ENCODE measurements around the gene ING5.
A peak's percentile ranks its signal among the peaks of the same experiment; 100 is the strongest.
"Not testable (repeated sequence)": the region's sequence is repeated elsewhere in the genome, so short reads cannot be mapped to it uniquely, and the experiment has no call there.

The ING5 gene

DNA sequence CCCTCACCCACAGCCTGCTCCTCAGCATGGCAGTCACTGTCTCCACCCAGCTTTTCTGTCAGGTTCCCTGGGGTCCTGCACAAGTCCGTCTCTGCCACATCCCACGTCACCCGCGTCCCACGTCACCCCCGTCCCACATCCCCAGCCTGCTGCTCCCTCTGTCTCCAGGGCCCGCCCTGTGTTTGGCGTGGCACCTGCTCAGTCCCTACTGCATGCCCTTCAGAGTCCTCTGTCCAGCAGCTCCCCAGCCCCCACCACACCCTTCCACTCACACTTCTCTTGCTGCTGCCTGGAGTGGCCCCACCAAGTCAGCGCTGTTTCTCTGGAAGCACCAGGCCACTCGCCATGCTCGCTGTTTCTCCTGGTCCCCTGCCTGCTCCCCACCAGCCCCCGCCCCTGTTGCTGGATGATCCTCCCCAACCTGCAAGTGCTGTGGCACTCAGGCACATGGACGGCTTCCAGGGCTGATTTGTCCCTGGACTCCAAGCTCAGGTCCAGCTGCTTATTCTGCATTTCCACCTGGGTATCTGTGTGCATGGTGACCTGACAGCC lies 45.6 kb upstream of the ING5 start:
- in situ Hi-C loops (cut with MboI; ENCODE audit: low pct_unique_long_range_greater_than_20kb, low sequenced_read_pairs, unreplicated experiment) = no loop called here
- no peak for DNase-seq (ENCODE audit: low spot score)
- TF ChIP-seq, protein P1, sequence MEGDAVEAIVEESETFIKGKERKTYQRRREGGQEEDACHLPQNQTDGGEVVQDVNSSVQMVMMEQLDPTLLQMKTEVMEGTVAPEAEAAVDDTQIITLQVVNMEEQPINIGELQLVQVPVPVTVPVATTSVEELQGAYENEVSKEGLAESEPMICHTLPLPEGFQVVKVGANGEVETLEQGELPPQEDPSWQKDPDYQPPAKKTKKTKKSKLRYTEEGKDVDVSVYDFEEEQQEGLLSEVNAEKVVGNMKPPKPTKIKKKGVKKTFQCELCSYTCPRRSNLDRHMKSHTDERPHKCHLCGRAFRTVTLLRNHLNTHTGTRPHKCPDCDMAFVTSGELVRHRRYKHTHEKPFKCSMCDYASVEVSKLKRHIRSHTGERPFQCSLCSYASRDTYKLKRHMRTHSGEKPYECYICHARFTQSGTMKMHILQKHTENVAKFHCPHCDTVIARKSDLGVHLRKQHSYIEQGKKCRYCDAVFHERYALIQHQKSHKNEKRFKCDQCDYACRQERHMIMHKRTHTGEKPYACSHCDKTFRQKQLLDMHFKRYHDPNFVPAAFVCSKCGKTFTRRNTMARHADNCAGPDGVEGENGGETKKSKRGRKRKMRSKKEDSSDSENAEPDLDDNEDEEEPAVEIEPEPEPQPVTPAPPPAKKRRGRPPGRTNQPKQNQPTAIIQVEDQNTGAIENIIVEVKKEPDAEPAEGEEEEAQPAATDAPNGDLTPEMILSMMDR (IDR thresholded peaks at IDR 0.05; ENCODE audit: extremely low read depth, insufficient read depth, missing control alignments) = no peak

DNA sequence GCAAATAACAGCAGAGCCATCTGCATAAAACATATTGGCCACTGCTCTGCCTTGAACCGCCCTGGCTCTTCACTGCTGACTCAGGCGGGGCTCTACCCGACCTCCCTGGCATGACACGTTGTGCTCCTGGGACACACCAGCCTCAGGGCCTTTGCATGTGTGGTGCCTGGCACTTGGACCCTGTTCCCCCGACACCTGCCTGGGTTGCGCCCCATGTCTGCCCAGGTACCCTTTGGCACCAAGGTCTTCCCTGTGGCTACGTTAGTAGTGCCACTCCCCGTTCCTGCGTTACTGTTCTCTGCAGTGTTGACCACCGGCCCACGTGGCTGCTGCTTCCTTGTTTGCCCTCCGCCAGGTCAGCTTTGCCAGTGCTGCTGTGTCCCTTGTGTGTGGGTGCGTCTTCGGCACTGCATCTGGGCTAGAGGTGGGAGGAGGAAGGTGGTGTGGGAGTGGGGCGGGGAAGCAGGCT lies 44.0 kb upstream of the ING5 start:
- TF ChIP-seq, protein P1 (IDR thresholded peaks at IDR 0.05; ENCODE audit: extremely low read depth, insufficient read depth, missing control alignments) = no peak
- no peak for DNase-seq (ENCODE audit: low spot score)
- in situ Hi-C loops (cut with MboI; ENCODE audit: low pct_unique_long_range_greater_than_20kb, low sequenced_read_pairs, unreplicated experiment) = no loop called here

DNA sequence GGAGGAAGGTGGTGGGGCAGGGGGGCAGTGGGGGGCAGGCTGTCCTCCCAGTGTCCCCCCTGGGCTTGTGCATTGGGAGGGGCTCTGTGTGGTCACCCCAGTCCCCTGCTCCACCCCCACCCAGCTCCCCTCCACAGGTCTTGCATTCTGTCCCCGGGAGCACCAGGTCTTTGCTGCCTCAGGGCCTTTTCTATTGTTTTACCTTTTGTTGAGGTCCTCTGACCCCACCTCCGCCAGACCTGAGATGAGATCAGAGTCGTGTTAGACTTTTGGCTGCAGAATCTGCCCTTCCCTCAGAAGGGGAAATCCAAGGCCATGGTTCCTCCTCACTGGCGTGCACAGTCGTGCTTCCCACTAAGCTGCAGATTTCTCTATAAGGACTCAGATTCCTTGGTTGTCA lies 43.5 kb upstream of the ING5 start:
- in situ Hi-C loops (cut with MboI; ENCODE audit: low pct_unique_long_range_greater_than_20kb, low sequenced_read_pairs, unreplicated experiment) = no loop called here
- no peak for DNase-seq (ENCODE audit: low spot score)
- TF ChIP-seq, protein P1 (IDR thresholded peaks at IDR 0.05; ENCODE audit: extremely low read depth, insufficient read depth, missing control alignments) = no peak

DNA sequence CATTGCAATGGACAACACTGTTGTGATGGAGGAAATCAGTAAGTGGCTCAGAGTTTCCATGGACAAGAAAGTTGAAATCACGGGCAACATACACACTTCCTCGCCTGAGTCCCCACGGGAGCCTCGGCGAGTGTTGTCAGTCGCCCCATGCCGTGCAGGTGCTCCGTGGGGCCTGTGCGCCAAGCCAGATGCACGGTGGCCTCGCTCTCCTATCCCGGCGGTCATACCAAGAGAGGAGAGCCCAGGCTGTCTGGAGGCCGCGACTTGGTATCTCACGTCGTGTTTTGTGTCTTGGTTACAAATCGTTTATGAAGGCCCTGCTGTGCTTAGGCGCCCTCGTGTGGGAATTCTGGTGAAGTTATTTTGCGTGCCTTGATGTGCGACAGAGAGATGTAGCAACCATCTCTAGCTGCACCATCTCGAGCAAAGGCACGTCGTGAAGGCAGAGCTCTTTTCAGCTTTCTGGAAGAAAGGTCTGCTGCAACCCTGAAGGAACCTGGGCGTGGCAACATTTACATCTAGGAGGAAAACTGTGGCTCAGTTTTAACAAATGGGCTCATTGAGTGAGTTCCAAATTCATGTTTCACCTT lies 42.6 kb upstream of the ING5 start:
- no peak for DNase-seq (ENCODE audit: low spot score)

DNA sequence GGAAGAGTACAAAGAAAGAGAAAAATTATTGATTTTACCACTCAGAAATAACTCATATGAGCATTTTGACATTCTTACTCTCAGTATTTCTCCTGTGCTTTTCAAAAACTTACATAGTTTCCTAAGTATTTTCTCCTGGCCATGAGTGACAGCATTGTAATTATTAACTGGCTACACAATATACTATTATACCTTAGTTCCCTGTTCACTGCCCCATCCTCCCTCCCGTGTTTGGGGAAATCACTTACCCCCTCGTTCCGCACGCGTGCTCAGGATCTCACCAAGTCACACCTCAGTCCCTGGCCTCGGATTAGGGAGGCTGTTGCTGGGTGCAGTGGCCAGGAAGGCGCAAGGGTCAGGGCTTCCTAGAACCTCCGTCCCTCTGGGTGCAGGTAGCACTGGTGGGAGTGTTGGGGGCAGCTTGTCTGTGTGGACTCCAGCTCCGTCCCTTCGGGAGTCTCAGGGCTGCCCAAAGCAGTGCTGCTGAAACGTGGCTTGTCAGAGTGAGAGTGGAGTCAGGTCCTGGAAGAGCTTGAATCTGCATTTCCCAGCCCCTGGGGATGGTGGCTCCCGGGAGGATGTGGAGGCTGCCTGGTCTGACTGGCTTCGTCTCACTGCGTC lies 41.1 kb upstream of the ING5 start:
- in situ Hi-C loops (cut with MboI; ENCODE audit: low pct_unique_long_range_greater_than_20kb, low sequenced_read_pairs, unreplicated experiment) = no loop called here
- TF ChIP-seq, protein P1 (IDR thresholded peaks at IDR 0.05; ENCODE audit: extremely low read depth, insufficient read depth, missing control alignments) = no peak
- DNase-seq (ENCODE audit: low spot score) = no peak

More for the DNA sequence above, 42.6 kb upstream of the ING5 start:
- in situ Hi-C loops (cut with MboI; ENCODE audit: low pct_unique_long_range_greater_than_20kb, low sequenced_read_pairs, unreplicated experiment) = no loop called here
- TF ChIP-seq, protein P1 (IDR thresholded peaks at IDR 0.05; ENCODE audit: extremely low read depth, insufficient read depth, missing control alignments) = peak; percentile 54

DNA sequence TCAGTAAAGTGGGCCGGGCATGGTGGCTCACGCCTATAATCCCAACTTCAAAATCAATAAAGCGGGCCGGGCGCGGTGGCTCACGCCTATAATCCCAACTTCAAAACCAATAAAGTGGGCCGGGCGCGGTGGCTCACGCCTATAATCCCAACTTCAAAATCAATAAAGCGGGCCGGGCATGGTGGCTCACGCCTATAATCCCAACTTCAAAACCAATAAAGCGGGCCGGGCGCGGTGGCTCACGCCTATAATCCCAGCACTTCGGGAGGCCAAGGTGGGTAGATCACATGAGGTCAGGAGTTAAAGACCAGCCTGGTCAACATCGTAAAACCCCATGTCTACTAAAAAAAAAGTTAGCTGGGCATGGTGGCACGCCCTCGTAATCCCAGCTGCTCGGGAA lies 39.1 kb upstream of the ING5 start:
- DNase-seq (ENCODE audit: low spot score); in situ Hi-C loops (cut with MboI; ENCODE audit: low pct_unique_long_range_greater_than_20kb, low sequenced_read_pairs, unreplicated experiment): not testable (repeated sequence)

DNA sequence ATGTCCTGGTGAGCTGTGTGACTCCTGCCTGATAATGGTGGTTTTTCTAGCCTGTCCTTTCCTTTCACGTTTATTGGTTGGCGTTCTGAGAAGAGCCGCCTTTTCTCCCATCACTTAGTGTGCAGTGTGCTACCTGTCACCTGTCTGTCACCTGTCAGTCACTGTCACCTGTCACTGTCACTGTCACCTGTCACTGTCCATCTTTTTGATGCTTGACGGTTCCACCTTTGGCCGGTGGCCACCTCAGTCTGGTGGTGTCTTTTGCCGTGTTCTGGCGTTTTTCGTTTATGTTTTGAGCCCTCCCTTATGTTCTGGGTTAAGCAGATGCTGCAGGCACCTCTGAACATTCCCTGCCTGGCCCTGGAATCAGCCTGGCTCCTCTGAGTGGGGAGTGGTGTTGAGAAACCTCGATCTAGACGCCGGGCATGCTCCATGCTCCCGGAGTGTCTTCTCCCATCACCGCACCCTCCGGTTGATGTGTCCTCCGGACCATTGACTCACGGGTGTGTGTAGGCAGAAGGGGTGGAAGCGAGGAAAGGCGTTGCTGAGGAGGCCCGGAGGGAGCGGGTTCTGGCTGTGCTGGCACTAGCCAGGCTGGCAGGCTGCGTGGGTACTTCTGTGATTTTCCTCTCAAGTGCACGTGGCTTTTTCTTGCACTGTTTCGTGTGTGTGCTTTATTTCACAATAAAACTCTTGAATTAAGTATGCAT lies 36.0 kb upstream of the ING5 start:
- TF ChIP-seq, protein P1 (IDR thresholded peaks at IDR 0.05; ENCODE audit: extremely low read depth, insufficient read depth, missing control alignments) = no peak
- in situ Hi-C loops (cut with MboI; ENCODE audit: low pct_unique_long_range_greater_than_20kb, low sequenced_read_pairs, unreplicated experiment) = no loop called here
- DNase-seq (ENCODE audit: low spot score) = no peak

Data from GM13977 (cell line).